ENCODE results near the gene DIS3L2. TPM values are rescaled to one million over a fixed set of nuclear protein-coding genes. Genes with fewer than 3 reads are reported as not detected.

Gene DIS3L2
- total and polyA plus RNA-seq, 2 of the 4 experiments (the other 2 are of a cell fraction), result 14.7 to 19.2 TPM

GRCh38 chr2:231968820-231969219 lies 7.3 kb downstream of the DIS3L2 start:
- Histone ChIP-seq H4K5ac (ENCODE audit: low read depth, low read length) (no peak overlapping the region), H2BK120ac (ENCODE audit: low read depth, low read length) (no peak overlapping the region), H3K56ac (ENCODE audit: extremely low read depth, insufficient read depth, low read length) (no peak overlapping the region), H3K27me3 (ENCODE audit: control insufficient read depth, insufficient read depth, low read length) (no peaks in the 10 kb centered on the region), H3K4me3 (ENCODE audit: insufficient read depth, low read depth, low read length) (no peak overlapping the region), H2AK5ac (ENCODE audit: low read depth, low read length) (no peak overlapping the region), H3K18ac (ENCODE audit: low read depth, low read length) (no peak overlapping the region), H3K9me1 (ENCODE audit: insufficient read depth, low read length) (no peaks in the 10 kb centered on the region), H4K8ac (ENCODE audit: low read depth in 2 of 2, low read length in 2 of 2) (no peak overlapping the region), H2AK9ac (replicated peaks; ENCODE audit: low read depth, low read length, poor library complexity) (no peak overlapping the region), H3K4me1 (ENCODE audit: control insufficient read depth, insufficient read depth, low read length) (no peaks in the 10 kb centered on the region), H3K36me3 (ENCODE audit: control insufficient read depth, insufficient read depth, low read length) (no peaks in the 10 kb centered on the region), H3K9me3 (ENCODE audit: control insufficient read depth, insufficient read depth, low read length) (no peaks in the 10 kb centered on the region), H4K20me1 (ENCODE audit: insufficient read depth, low read length) (peaks cover 7% of the 10 kb centered on the region; the same call in 1 of the 2 replicates), H3K27ac (ENCODE audit: insufficient read depth, low read length) (no peak overlapping the region), H3K4me2 (ENCODE audit: low read depth, low read length) (no peak overlapping the region), H2BK5ac (ENCODE audit: low read depth, low read length, poor library complexity, severe bottlenecking) (no peak overlapping the region), H3K14ac (replicated peaks; ENCODE audit: low read depth, low read length) (no peak overlapping the region), H3K4ac (ENCODE audit: low read depth, low read length) (no peak overlapping the region), H2BK15ac (ENCODE audit: low read depth, low read length) (no peak overlapping the region), H3K79me1 (ENCODE audit: low read depth in 1 of 2, low read length in 2 of 2) (peaks cover 23 to 32% of the 10 kb centered on the region in 2 experiments; a peak in 3 of 4 replicates), H3K9ac (ENCODE audit: low read depth, low read length) (no peak overlapping the region), H2BK20ac (ENCODE audit: low read depth, low read length) (no peak overlapping the region), H2AFZ (replicated peaks; ENCODE audit: low read length, poor library complexity) (no peak overlapping the region), H3K23ac (ENCODE audit: low read depth, low read length) (no peak overlapping the region), H4K91ac (ENCODE audit: insufficient read depth, low read depth, low read length) (no peak overlapping the region)
- no TSS peak for BruUV-seq (replicated peaks)
- ChIA-PET CTCF (no interaction called here), POLR2A (ENCODE audit: unreplicated experiment) (no interaction called here)
- in situ Hi-C loops (cut with MboI; ENCODE audit: low sequenced_read_pairs) (no loop called here), dilution Hi-C loops (cut with HindIII; ENCODE audit: low sequenced_read_pairs, unreplicated experiment) (no loop called here), intact Hi-C loops (cut with micrococcal nuclease) (no loop called here)
- ATAC-seq (ENCODE audit: low read depth) (no peak), DNase-seq (no peak)
- no CpG with 5 or more reads among the region's 6 CpGs for WGBS, 2 experiments (ENCODE audit: extremely low coverage in 2 of 2, insufficient read length in 1 of 2)
- no peak for TF ChIP-seq BHLHE40 (IDR thresholded peaks at IDR 0.05; ENCODE audit: low read depth, low read length)
- no peak for TF ChIP-seq FOS (IDR thresholded peaks at IDR 0.05; ENCODE audit: low read depth, low read length)
- TF ChIP-seq RCOR1 (IDR thresholded peaks at IDR 0.05; ENCODE audit: insufficient replicate concordance, low read length), result no peak
- TF ChIP-seq, protein P1, sequence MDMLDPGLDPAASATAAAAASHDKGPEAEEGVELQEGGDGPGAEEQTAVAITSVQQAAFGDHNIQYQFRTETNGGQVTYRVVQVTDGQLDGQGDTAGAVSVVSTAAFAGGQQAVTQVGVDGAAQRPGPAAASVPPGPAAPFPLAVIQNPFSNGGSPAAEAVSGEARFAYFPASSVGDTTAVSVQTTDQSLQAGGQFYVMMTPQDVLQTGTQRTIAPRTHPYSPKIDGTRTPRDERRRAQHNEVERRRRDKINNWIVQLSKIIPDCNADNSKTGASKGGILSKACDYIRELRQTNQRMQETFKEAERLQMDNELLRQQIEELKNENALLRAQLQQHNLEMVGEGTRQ (IDR thresholded peaks at IDR 0.05; ENCODE audit: low read depth, low read length), result no peak
- no peak for TF ChIP-seq NFE2L2 (IDR thresholded peaks at IDR 0.05; ENCODE audit: low read depth, low read length)
